Large intestine (tissue), 3 donors: ENCODE data around the gene FRK. TPM values are rescaled to one million over a fixed set of nuclear protein-coding genes. Genes with fewer than 3 reads are reported as not detected.
A peak's percentile ranks its signal among the peaks of the same experiment; 100 is the strongest.

Source experiments
- DNase-seq, 2 donors: peaks; one replicate each; pipeline versions ENCODE4 v3.0.0 to v3.0.0-alpha.2; 2013
- H3K27ac ChIP-seq: one replicate; pipeline ENCODE4 v1.5.1; 2013; ENCODE audit warnings: low read length
- H3K27me3 ChIP-seq: 2 replicates; pipeline ENCODE4 v1.6.1; 2013; ENCODE audit warnings: low read length; ENCODE audit not compliant: control insufficient read depth, insufficient read depth
- H3K36me3 ChIP-seq: 2 replicates; pipeline ENCODE4 v1.6.1; 2013; ENCODE audit warnings: low read length; ENCODE audit not compliant: control insufficient read depth, insufficient read depth
- H3K4me1 ChIP-seq: one replicate; pipeline ENCODE4 v1.6.1; 2013; ENCODE audit warnings: low read length; ENCODE audit not compliant: control insufficient read depth, insufficient read depth
- H3K4me3 ChIP-seq: one replicate; pipeline ENCODE4 v1.5.1; 2013; ENCODE audit warnings: low read length
- H3K9me3 ChIP-seq: one replicate; pipeline ENCODE4 v1.6.1; 2013; ENCODE audit warnings: mild to moderate bottlenecking, low read depth, low read length, moderate library complexity; ENCODE audit not compliant: control insufficient read depth
- WGBS: methylation state at CpG from one replicate; pipeline ENCODE4 v1.1.5; 2013; ENCODE audit warnings: low lambda C conversion rate; ENCODE audit not compliant: insufficient coverage; 5-methylcytosine and 5-hydroxymethylcytosine counted together
- polyA plus RNA-seq: library from polyadenylated mRNA; unstranded; fragments of 120-200 nt; gene quantifications from one replicate; pipeline ENCODE4 v1.2.1, GENCODE V29; 2013

Gene FRK
- polyA plus RNA-seq, 1 donor = 10.7 TPM

GRCh38 chr6:116019428-116019827 is 41.3 kb downstream of the FRK start:
- Histone ChIP-seq H3K27ac (no peak overlapping the region), H3K27me3 (no peaks in the 10 kb centered on the region), H3K4me1 (peaks cover 29% of the 10 kb centered on the region), H3K36me3 (no peaks in the 10 kb centered on the region), H3K4me3 (no peak overlapping the region), H3K9me3 (no peaks in the 10 kb centered on the region)
- WGBS = no CpG with 5 or more reads among the region's 2 CpGs
- no peak for DNase-seq

- Histone ChIP-seq H3K36me3 (no peaks in the 10 kb centered on the region), H3K27me3 (no peaks in the 10 kb centered on the region), H3K27ac (peak overlapping the region; percentile 18), H3K9me3 (no peaks in the 10 kb centered on the region), H3K4me3 (no peak overlapping the region), H3K4me1 (peaks cover 29% of the 10 kb centered on the region)
- 100% methylated on average over 1 of the region's 1 CpG for WGBS
- DNase-seq = no peak
These were observed 41.7 kb downstream of the FRK start for GRCh38 chr6:116018976-116019375.

- H3K27ac ChIP-seq = peak overlapping the region; percentile 71
- no CpG with 5 or more reads among the region's 2 CpGs for WGBS
These were observed 43.0 kb downstream of the FRK start for GRCh38 chr6:116017546-116018295.

GRCh38 chr6:116016846-116017545 is 43.7 kb downstream of the FRK start:
- DNase-seq = peak in 1 of 2 donors; percentile 46
- peaks cover 44% of the 10 kb centered on the region for H3K4me1 ChIP-seq
- WGBS = no CpG with 5 or more reads among the region's 4 CpGs

More at GRCh38 chr6:116017546-116018295, 43.0 kb downstream of the FRK start:
- H3K36me3 ChIP-seq = no peaks in the 10 kb centered on the region
- no peaks in the 10 kb centered on the region for H3K27me3 ChIP-seq
- no peak for DNase-seq
- H3K4me3 ChIP-seq = no peak overlapping the region
- peaks cover 41% of the 10 kb centered on the region for H3K4me1 ChIP-seq
- no peaks in the 10 kb centered on the region for H3K9me3 ChIP-seq

GRCh38 chr6:116015983-116016382 is 44.7 kb downstream of the FRK start:
- Histone ChIP-seq H3K9me3 (no peaks in the 10 kb centered on the region), H3K4me1 (peaks cover 53% of the 10 kb centered on the region)
- peak; percentile 86 to 89 for DNase-seq

More at GRCh38 chr6:116016846-116017545, 43.7 kb downstream of the FRK start:
- no peaks in the 10 kb centered on the region for H3K36me3 ChIP-seq
- H3K4me3 ChIP-seq = no peak overlapping the region
- H3K27ac ChIP-seq = peak overlapping the region; percentile 71
- no peaks in the 10 kb centered on the region for H3K9me3 ChIP-seq
- no peaks in the 10 kb centered on the region for H3K27me3 ChIP-seq

GRCh38 chr6:116015561-116015960 is 45.1 kb downstream of the FRK start:
- Histone ChIP-seq H3K4me3 (no peak overlapping the region), H3K9me3 (no peaks in the 10 kb centered on the region), H3K27ac (peak overlapping the region; percentile 71), H3K4me1 (peaks cover 53% of the 10 kb centered on the region), H3K27me3 (no peaks in the 10 kb centered on the region), H3K36me3 (no peaks in the 10 kb centered on the region)
- no peak for DNase-seq

More at GRCh38 chr6:116015983-116016382, 44.7 kb downstream of the FRK start:
- Histone ChIP-seq H3K4me3 (no peak overlapping the region), H3K27me3 (no peaks in the 10 kb centered on the region), H3K36me3 (no peaks in the 10 kb centered on the region), H3K27ac (peak overlapping the region; percentile 71)

GRCh38 chr6:116012951-116013350 is 47.7 kb downstream of the FRK start:
- no peak for DNase-seq
- peak overlapping the region; percentile 42 for H3K27ac ChIP-seq
- H3K9me3 ChIP-seq = no peaks in the 10 kb centered on the region
- no peaks in the 10 kb centered on the region for H3K36me3 ChIP-seq
- H3K4me1 ChIP-seq = peaks cover 52% of the 10 kb centered on the region
- no peaks in the 10 kb centered on the region for H3K27me3 ChIP-seq
- no peak overlapping the region for H3K4me3 ChIP-seq

- no CpG with 5 or more reads among the region's 1 CpG for WGBS
These were observed 48.2 kb downstream of the FRK start for GRCh38 chr6:116012471-116012949.

GRCh38 chr6:116011520-116011919 is 49.2 kb downstream of the FRK start:
- peak overlapping the region; percentile 32 for H3K27ac ChIP-seq

More at GRCh38 chr6:116012471-116012949, 48.2 kb downstream of the FRK start:
- peak; percentile 39 to 65 for DNase-seq
- Histone ChIP-seq H3K4me1 (peaks cover 50% of the 10 kb centered on the region), H3K27me3 (no peaks in the 10 kb centered on the region), H3K36me3 (no peaks in the 10 kb centered on the region), H3K27ac (peak overlapping the region; percentile 42), H3K4me3 (no peak overlapping the region), H3K9me3 (no peaks in the 10 kb centered on the region)

GRCh38 chr6:116010790-116011401 is 49.8 kb downstream of the FRK start:
- Histone ChIP-seq H3K4me3 (no peak overlapping the region), H3K27me3 (no peaks in the 10 kb centered on the region), H3K36me3 (no peaks in the 10 kb centered on the region), H3K4me1 (peaks cover 39% of the 10 kb centered on the region), H3K27ac (peak overlapping the region; percentile 32), H3K9me3 (no peaks in the 10 kb centered on the region)
- DNase-seq = peak; percentile 50 to 57
- WGBS = 44% methylated on average over 2 of the region's 3 CpGs

More at GRCh38 chr6:116011520-116011919, 49.2 kb downstream of the FRK start:
- no CpG with 5 or more reads among the region's 3 CpGs for WGBS
- Histone ChIP-seq H3K4me1 (peaks cover 45% of the 10 kb centered on the region), H3K27me3 (no peaks in the 10 kb centered on the region), H3K9me3 (no peaks in the 10 kb centered on the region), H3K36me3 (no peaks in the 10 kb centered on the region), H3K4me3 (no peak overlapping the region)
- peak; percentile 35 to 66 for DNase-seq
